ENCODE data around the gene CXCL6.

The CXCL6 gene

DNA sequence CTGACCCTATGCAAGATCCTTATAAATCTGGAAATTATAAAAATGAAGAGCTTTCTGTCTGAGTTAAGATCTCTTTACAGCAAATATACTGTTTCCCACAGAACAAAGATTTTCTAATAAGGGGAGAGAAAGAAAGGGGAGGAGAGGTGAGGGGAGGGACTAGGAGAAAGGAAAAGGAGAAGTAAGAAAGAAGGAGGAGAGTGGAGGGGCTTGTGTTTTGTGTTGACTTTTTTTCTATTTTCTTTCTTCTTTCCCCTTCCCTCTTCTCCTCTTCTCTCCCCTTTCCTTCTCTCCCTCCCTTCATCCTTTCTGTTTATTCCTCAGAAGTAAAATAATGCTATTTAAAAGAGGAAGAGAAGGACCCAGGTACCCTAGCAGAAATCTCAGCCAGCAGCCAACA, 6.2 kb downstream of the CXCL6 start:
- DNase-seq (ENCODE audit: low read depth) = no peak

GRCh38 chr4:73843369-73843768, 6.9 kb downstream of the CXCL6 start:
- no peak for DNase-seq (ENCODE audit: low read depth)

GRCh38 chr4:73844345-73844744, 7.9 kb downstream of the CXCL6 start:
- DNase-seq (ENCODE audit: low read depth) = no peak

- no peak for DNase-seq (ENCODE audit: low read depth)
Observed at GRCh38 chr4:73844806-73845205, 8.3 kb downstream of the CXCL6 start.

GRCh38 chr4:73847526-73848182, 11.2 kb downstream of the CXCL6 start:
- no peak for DNase-seq (ENCODE audit: low read depth)

DNA sequence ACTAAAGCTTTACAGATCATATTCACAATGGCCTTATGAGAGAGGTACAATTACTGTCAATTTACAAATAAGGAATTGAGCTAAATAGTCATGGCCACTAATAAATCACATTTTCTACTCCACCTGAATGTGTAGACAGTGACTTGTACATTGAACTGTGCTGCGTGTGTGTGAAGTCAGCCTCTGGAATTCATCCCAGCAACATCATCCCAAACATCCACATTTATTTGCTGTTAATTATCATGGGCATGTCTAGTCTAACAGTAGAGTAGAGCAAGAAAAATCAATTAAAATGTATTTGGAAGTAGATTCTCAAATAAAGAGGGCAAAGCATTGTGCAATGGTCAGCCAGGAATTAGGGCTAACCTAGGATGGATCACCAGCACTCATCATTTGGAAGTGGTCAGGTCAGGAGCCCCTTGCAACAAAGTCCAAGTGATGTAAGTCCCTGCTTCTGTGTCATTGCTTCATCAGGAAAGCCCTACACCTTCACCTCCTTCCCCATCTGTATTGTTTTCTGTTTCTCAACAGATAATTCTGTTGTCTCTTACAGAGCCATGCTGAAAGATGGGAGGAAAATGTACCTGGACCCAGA, 11.8 kb downstream of the CXCL6 start:
- no peak for DNase-seq (ENCODE audit: low read depth)

DNA sequence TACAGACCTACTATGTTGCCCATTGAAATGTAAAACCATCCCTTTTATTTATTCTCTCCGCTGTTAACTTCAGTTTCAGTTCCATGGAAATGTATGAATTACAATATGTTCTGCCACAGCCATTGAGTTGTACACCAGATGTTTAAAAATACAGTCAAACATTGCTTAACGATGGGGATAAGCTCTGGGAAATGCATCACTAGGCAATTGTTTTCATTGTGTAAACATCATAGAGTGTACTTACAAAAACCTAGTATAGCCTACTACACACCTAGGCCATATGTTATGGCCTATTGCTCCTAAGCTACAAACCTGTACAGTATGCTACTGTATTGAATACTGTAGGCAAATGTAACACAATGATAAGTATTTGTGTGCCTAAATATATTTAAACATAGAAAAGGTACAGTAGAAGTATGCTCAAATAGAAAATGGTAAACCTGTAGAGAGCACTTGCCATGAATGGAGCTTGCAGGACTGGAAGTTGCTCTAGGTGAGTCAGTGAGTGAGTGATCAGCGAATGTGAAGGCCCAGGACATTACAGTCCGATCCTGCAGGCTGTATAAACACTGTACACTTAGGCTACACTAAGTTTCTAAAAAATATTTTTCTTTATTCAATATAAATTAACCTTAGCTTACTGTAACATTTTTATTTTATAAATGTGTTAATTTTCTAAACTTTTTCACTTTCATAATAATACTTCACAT, 13.9 kb downstream of the CXCL6 start:
- DNase-seq (ENCODE audit: low read depth) = no peak

DNA sequence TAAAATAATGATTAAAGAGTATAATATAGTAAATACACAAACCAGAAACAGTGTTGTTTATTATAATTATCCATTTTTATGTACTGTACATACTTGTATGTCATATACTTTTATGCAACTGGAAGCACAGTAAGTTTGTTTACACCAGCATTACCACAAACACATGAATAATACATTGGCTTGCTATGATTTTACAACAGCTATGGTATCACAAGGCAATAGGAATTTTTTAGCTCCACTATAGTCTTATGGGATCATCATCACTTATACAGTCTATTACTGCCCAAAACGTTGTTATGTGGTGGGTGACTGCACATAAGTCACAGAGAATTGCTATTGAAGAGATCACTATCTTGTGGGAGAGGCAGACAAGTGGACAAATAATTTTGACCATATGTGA, 14.8 kb downstream of the CXCL6 start:
- no peak for DNase-seq (ENCODE audit: low read depth)

DNA sequence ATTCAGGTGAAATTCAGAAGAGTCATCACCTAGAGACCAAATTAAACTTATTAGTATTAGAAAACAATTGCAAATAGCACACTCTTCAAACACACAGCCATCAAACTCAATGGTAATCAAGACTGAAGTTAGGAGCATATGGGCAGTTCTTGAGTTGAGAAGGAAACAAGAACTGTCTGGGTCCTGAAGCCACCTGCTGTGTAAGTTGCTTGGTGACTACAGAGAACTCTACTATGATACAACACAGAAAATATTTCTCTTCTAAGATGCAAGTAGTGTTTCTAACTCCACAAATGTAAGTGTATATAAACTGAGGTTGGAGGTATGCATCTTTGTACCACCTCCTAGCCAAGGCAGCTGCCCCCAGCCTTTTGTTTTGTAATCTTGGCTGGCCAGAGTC, 16.3 kb downstream of the CXCL6 start:
- no peak for DNase-seq (ENCODE audit: low read depth)

DNA sequence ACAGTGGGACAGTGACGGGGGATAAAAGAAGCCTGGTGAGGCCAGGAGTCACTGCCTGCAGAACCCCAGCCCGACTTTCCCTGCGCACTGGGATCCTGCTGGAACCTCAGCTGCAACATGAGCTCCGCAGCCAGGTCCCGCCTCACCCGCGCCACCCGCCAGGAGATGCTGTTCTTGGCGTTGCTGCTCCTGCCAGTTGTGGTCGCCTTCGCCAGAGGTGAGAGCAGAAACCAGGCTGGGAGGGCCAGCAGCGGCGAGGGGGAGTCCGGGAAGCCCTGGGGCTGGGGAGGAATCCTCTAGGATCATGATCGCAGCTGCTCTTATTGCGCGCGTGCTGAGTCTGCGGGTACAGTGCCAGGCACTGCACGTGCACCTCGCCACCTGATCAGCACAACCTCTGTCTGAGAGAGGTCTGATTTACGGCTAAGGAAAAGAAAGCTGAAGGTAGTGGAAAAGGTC, 16.8 kb downstream of the CXCL6 start, which contains the start of gene PF4V1:
Gene PF4V1 (plus strand): TSS at position 51 of the 459 bp plus-strand sequence. CDS start 67 bp downstream, at position 118.
- no peak for DNase-seq (ENCODE audit: low read depth)

GRCh38 chr4:73853718-73854473, 17.4 kb downstream of the CXCL6 start:
- DNase-seq (ENCODE audit: low read depth) = no peak

DNA sequence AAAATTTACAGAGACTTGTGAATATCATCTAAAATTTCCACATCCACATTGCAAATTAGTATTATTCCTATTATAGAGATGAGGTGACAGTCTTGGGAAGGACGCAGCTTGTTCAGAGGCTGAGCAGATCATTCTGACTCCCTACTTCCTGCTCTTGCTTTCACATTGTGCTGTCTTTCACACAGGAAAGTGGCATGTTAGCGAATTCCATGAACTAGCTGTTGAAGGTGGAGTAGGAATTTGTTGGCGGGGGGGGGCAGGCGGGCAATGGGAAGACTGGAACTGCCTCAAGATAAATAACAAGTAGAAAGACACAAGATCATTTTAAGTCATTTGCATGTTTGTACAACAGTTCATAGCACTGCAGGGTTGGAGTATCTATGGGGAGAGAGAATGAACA, 18.9 kb downstream of the CXCL6 start:
- DNase-seq (ENCODE audit: low read depth) = no peak

- DNase-seq (ENCODE audit: low read depth) = no peak
Observed at GRCh38 chr4:73856518-73856917, 20.0 kb downstream of the CXCL6 start.

- no peak for DNase-seq (ENCODE audit: low read depth)
Observed at GRCh38 chr4:73859614-73860088, 23.2 kb downstream of the CXCL6 start.

GRCh38 chr4:73860181-73860580, 23.7 kb downstream of the CXCL6 start:
- DNase-seq (ENCODE audit: low read depth) = no peak

- DNase-seq (ENCODE audit: low read depth) = no peak
Observed at GRCh38 chr4:73860917-73861316, 24.4 kb downstream of the CXCL6 start.

DNA sequence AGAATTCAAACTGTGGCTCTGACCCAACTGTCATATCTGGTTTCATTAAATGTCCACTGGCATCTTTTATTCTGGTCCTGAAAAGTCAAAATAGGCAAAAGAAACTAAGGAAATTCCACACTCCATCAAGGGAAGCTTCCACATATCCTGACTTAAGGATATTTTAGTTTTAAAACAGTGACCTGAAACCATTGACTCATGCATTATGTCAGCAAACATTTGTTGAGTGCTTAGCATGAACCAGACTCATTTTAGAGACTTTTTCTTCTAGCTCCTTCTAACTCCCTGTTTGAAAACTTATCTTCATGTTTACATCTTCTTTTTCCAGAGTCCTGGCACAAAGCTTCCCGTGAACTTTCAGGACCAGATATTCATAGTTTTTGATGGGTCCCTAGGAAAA, 25.8 kb downstream of the CXCL6 start:
- DNase-seq (ENCODE audit: low read depth) = no peak

DNA sequence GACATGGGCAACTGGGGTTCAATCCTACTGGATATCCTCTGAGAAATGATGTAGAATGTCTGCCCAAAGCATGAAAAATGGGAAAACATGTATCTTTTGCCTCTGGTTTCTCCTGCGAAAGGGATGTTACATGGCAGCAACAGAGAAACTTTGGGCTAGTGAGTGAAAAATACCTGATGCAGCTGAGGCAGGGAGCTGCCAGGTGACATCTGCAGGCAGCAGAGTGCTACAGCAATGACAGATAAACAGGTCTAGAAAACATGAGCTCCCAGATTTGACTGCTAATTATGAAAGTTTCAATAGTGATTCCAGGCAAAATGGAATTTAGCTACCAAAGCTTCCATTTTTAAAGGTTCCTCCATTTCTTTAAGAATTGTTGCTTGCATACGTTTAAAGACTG, 27.9 kb downstream of the CXCL6 start:
- DNase-seq (ENCODE audit: low read depth) = no peak

- DNase-seq (ENCODE audit: low read depth) = no peak
Observed at GRCh38 chr4:73864961-73865360, 28.5 kb downstream of the CXCL6 start.

- DNase-seq (ENCODE audit: low read depth) = no peak
Observed at GRCh38 chr4:73865431-73866096, 29.1 kb downstream of the CXCL6 start.

GRCh38 chr4:73866246-73866645, 29.8 kb downstream of the CXCL6 start:
- DNase-seq (ENCODE audit: low read depth) = no peak

DNA sequence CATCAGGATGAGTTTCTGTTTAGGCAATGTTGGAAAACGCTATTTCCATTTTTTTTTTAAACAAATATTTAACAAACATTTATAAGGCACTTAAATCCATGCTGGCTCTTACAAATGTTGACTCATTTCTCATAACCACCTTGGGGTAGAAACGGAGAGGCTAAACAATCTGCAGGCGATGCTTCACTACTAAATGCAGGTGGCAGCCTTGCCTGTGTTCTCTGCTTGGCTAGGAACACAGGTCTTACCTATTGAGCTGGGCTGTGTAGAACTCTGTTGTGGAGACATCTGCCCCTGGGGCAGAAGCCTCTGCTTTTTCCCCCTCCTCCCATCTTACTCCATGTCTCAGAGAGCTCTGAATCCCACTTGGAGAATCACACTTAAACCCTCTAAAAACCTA, 31.3 kb downstream of the CXCL6 start:
- no peak for DNase-seq (ENCODE audit: low read depth)

All from GM04504 (cell line).